ENCODE measurements around the gene AGO3. TPM values are rescaled to one million over a fixed set of nuclear protein-coding genes. Genes with fewer than 3 reads are reported as not detected.

Gene AGO3
- total and polyA plus RNA-seq, 2 of the 13 experiments (the other 11 are each of a cell fraction or from before 2014, with no cell fraction given): 21.2 to 27.1 TPM

DNA sequence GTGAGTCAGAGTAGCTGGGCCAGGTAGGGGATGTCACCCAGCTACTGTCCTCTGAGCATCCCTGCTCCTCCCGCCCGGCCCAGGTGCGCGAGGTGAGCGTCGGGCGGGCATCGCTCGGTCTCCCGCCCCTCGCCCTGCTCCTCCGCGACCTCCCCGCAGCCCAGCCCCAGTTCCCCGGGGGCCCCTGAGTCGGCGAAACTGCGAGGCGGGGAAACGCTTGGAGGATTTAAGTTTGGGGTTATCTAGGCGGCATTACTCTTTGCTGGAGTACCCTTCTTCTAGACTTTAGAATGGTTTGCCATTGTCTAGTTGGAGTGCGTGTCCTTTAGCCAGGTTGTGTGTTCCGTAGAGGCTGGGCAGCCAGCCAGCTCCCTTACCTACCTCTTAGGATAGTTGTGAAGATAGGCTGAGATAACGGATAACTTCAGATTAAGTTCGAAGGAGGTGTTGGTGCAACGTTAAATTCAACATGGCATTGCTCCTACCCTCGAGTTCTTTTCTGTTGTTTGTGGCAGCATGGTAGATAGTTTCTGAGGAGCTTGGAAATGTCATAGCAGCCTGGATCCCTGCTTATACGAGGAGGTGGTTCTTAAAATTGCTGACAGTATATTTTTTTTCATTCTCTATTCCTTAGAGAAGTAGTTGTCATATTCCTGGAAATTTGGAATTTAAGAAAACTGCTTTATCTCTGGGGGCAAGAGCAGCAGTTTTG is 697 bp downstream of the AGO3 start (continued):
- TF ChIP-seq NCOA2 (CRISPR knock-in tag; IDR thresholded peaks at IDR 0.05) (0 out of 2 replicates have a peak, but pooled peaks have one; percentile 5), ZNF672 (CRISPR knock-in tag; IDR thresholded peaks at IDR 0.05) (no peak), ZNF567 (CRISPR knock-in tag; IDR thresholded peaks at IDR 0.05; ENCODE audit: borderline replicate concordance) (no peak), NCOA5 (CRISPR knock-in tag; IDR thresholded peaks at IDR 0.05) (no peak), ZNF598 (CRISPR knock-in tag; IDR thresholded peaks at IDR 0.05; ENCODE audit: borderline replicate concordance) (peak; percentile 48; the same call in 1 of the 2 replicates), AKNA (CRISPR knock-in tag; IDR thresholded peaks at IDR 0.05; ENCODE audit: borderline replicate concordance) (no peak), GFI1 (CRISPR knock-in tag; IDR thresholded peaks at IDR 0.05; ENCODE audit: borderline replicate concordance) (0 out of 2 replicates have a peak, but pooled peaks have one; percentile 17), CBFB (CRISPR knock-in tag; IDR thresholded peaks at IDR 0.05) (no peak), ZKSCAN5 (CRISPR knock-in tag; IDR thresholded peaks at IDR 0.05) (no peak), ZNF574 (CRISPR knock-in tag; IDR thresholded peaks at IDR 0.05) (no peak), ZKSCAN8 (CRISPR knock-in tag; IDR thresholded peaks at IDR 0.05; ENCODE audit: borderline replicate concordance) (no peak), ZNF883 (CRISPR knock-in tag; IDR thresholded peaks at IDR 0.05; ENCODE audit: not compliant biosample characterization) (no peak), ZNF878 (CRISPR knock-in tag; IDR thresholded peaks at IDR 0.05) (no peak), PCBP1 (IDR thresholded peaks at IDR 0.05; ENCODE audit: borderline replicate concordance, low read depth, low read length) (no peak), ZNF326 (CRISPR knock-in tag; IDR thresholded peaks at IDR 0.05; ENCODE audit: borderline replicate concordance) (no peak)
- TF ChIP-seq, protein P1, sequence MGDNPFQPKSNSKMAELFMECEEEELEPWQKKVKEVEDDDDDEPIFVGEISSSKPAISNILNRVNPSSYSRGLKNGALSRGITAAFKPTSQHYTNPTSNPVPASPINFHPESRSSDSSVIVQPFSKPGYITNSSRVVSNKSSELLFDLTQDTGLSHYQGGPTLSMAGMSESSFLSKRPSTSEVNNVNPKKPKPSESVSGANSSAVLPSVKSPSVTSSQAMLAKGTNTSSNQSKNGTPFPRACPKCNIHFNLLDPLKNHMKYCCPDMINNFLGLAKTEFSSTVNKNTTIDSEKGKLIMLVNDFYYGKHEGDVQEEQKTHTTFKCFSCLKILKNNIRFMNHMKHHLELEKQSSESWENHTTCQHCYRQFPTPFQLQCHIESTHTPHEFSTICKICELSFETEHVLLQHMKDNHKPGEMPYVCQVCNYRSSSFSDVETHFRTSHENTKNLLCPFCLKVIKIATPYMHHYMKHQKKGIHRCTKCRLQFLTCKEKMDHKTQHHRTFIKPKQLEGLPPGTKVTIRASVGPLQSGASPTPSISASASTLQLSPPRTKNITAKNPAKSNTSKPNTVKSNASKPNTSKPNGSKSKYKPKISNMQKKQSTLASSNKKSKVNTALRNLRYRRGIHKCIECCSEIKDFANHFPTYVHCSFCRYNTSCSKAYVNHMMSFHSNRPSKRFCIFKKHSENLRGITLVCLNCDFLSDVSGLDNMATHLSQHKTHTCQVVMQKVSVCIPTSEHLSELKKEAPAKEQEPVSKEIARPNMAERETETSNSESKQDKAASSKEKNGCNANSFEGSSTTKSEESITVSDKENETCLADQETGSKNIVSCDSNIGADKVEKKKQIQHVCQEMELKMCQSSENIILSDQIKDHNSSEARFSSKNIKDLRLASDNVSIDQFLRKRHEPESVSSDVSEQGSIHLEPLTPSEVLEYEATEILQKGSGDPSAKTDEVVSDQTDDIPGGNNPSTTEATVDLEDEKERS (CRISPR knock-in tag; IDR thresholded peaks at IDR 0.05): 0 out of 2 replicates have a peak, but pooled peaks have one; percentile 40
